Heart right ventricle (tissue), 16 donors: ENCODE measurements around the gene UHMK1. TPM values are rescaled to one million over a fixed set of nuclear protein-coding genes. Genes with fewer than 3 reads are reported as not detected.

Experiments
- ATAC-seq, 8 donors: fragments of 200-7000 bp; cut with Tn5 transposase; one replicate each; pipeline ENCODE4 v1.9.1; 2020; ENCODE audit warnings: mild to moderate bottlenecking in 8 of 8, moderate library complexity in 8 of 8, moderate number of reproducible peaks in 1 of 8
- DNase-seq, 2 donors: peaks; one replicate each; pipeline ENCODE4 v3.0.0-alpha.2; 2020
- H3K27ac ChIP-seq, 10 donors: fragments of 200-600 bp; sonication (generic) in 2 of 10; one replicate each; pipeline versions ENCODE4 v1.5.0 to v1.8.0; 2020 to 2022; ENCODE audit warnings: mild to moderate bottlenecking in 3 of 10
- H3K27me3 ChIP-seq, 7 donors: fragments of 200-600 bp; one replicate each; pipeline ENCODE4 v1.8.0; 2021 to 2022; ENCODE audit warnings: mild to moderate bottlenecking in 2 of 7
- H3K36me3 ChIP-seq, 9 donors: fragments of 200-600 bp; sonication (generic) in 1 of 9; one replicate each; pipeline versions ENCODE4 v1.5.0 to v1.8.0; 2020 to 2022; ENCODE audit warnings: mild to moderate bottlenecking in 2 of 9
- H3K4me1 ChIP-seq, 9 donors: fragments of 200-600 bp; sonication (generic) in 1 of 9; one replicate each; pipeline versions ENCODE4 v1.5.0 to v1.8.0; 2020 to 2022; ENCODE audit warnings: mild to moderate bottlenecking in 4 of 9
- H3K4me3 ChIP-seq, 10 donors: fragments of 200-600 bp; sonication (generic) in 2 of 10; one replicate each; pipeline versions ENCODE4 v1.5.0 to v1.8.0; 2020 to 2022; ENCODE audit warnings: mild to moderate bottlenecking in 7 of 10, moderate library complexity in 2 of 10
- H3K9me3 ChIP-seq, 11 donors: fragments of 200-600 bp in 10 of 11; sonication (generic) in 2 of 11; one replicate each; pipeline versions ENCODE4 v1.5.0 to v1.8.0; 2013 to 2022; ENCODE audit warnings: mild to moderate bottlenecking in 2 of 11, control low read depth in 1 of 11, moderate library complexity in 1 of 11
- CTCF ChIP-seq, 9 donors: fragments of 200-600 bp; sonication (generic) in 2 of 9; IDR thresholded peaks; one replicate each; pipeline versions ENCODE4 v1.5.0 to v1.8.0; 2021 to 2022; ENCODE audit warnings: antibody characterized with exemption in 9 of 9, mild to moderate bottlenecking in 5 of 9, moderate library complexity in 1 of 9
- WGBS, 2 donors: extraction: QIAGEN DNeasy Blood & Tissue Kit; methylation state at CpG; one replicate each; pipeline ENCODE4 v1.1.7; 2013; ENCODE audit warnings: inconsistent platforms in 1 of 2; 5-methylcytosine and 5-hydroxymethylcytosine counted together
- intact Hi-C, 10 donors: fragments of 100-400 bp; cut with DNase I; formaldehyde crosslinking; loops; one replicate each; pipeline versions ENCODE4 v1.11.1 to v1.14.2; 2022
- polyA plus RNA-seq, 2 donors: library from polyadenylated mRNA; stranded (reverse); fragments of 200-250 nt; gene quantifications; one replicate each; pipeline ENCODE4 v1.2.3, GENCODE V29; 2013
- total RNA-seq, 10 donors: library from RNA; stranded (reverse); fragmentation: NEBNext Ultra II Directional in 3 of 10; extraction: Animal tissue kit (Norgen Biotek cat#: 25700) in 3 of 10; gene quantifications; one replicate each; pipeline versions ENCODE4 v1.2.1 to v1.2.4, GENCODE V29; 2021 to 2023
- donor health status: Arrhythmogenic right ventricular cardiomyopathy.
- donor health status: ischemic (EF 13 %, LVEDD 7.1; RV severe dilation, severe dysfunction).
- donor health status: healthy with polysubstance abuse.
- donor health status: DM: no; HTN: yes; CAD: no.
- donor health status: DM: no; HTN: no; CAD: no.
- donor health status: ischemic (EF 25% LVEDD 6.9; RV normal size, moderate dysfunction).
- donor health status: ischemic (EF 25% LVEDD 5.7; RV mildly dilated, moderate dysfunction).
- donor health status: healthy.
- donor health status: DM: yes; HTN: yes; CAD: no.
- donor health status: Ischemic cardiomyopathy.
- donor health status: ischemic (EF 35%, LVEDD 5.7; RV mildly dilated, moderate dysfunction).
- donor health status: nonischemic (EF 11% LVEDD 7.7; RV severe dilation, severe dysfunction).
- donor health status: DM: yes; HTN: yes; CAD: no.
- donor health status: PGD.
- donor health status: ischemic (EF 29% LVEDD 5.4; RV normal size, mild dysfunction).
- donor health status: nonischemic (EF 23%, LVEDD 6.1; RV moderate dilation, normal function).

UHMK1 gene
- total and polyA plus RNA-seq, 12 donors: 6.7 to 30.6 (median 20.0) TPM

- DNase-seq: no peak
- H3K4me1 ChIP-seq: peaks cover 0 to 47% (median 21%) of the 10 kb centered on the region in 9 donors
- WGBS, 2 donors: 61 to 63% methylated on average over 5 of the region's 5 CpGs
- no peaks in the 10 kb centered on the region for H3K27me3 ChIP-seq
- ATAC-seq: no peak
- peak overlapping the region; percentile 72 to 100 (median 98) for H3K27ac ChIP-seq
- H3K9me3 ChIP-seq: no peaks in the 10 kb centered on the region
- H3K36me3 ChIP-seq: peaks cover 0 to 16% (median 5%) of the 10 kb centered on the region in 9 donors
- H3K4me3 ChIP-seq: peak overlapping the region; percentile 74 to 98 (median 92)
- intact Hi-C loops: loop anchor here in 2 of 10 donors (5.0 to 10.0 kb wide), 2 partner anchors 65 to 68 kb away; partner anchors contain the start of gene UHMK1 (in 2 of the 2)
- TF ChIP-seq CTCF (IDR thresholded peaks at IDR 0.05): no peak
Measured at GRCh38 chr1:162562470-162562828, 64.8 kb downstream of the UHMK1 start.

DNA sequence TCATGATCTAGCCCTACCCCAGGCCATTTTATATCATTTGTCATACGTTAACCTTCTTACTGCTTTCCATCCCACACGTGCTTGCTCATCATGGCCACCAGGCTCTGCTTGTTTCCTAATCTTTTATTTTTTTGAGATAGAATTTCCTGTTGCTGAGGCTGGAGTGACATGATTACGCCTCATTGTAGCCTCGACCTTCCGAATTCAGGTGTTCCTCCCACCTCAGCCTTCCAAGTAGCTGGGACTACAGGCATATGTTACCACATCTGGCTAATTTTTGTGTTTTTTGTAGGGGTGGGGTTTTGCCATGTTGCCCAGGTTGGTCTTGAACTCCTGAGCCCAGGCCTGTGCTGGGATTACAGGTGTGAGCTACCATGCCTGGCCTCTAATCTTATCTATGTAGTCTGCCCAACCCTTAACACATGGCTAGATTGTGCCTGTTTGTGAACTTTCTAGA is 67.2 kb downstream of the UHMK1 start:
- Histone ChIP-seq H3K4me1 (peaks cover 0 to 47% (median 22%) of the 10 kb centered on the region in 9 donors), H3K4me3 (no peak overlapping the region), H3K27ac (no peak overlapping the region), H3K9me3 (no peaks in the 10 kb centered on the region), H3K36me3 (peaks cover 0 to 37% (median 5%) of the 10 kb centered on the region in 9 donors), H3K27me3 (no peaks in the 10 kb centered on the region)
- DNase-seq (no peak), ATAC-seq (no peak)
- 80 to 81% methylated on average over 5 of the region's 5 CpGs for WGBS, 2 donors
- intact Hi-C loops: loop anchor here in 2 of 10 donors (5.0 to 10.0 kb wide), 2 partner anchors 67 to 70 kb away; partner anchors contain the start of gene UHMK1 (in 2 of the 2)
- TF ChIP-seq CTCF (IDR thresholded peaks at IDR 0.05): no peak

- no peak for ATAC-seq
- H3K27me3 ChIP-seq: no peaks in the 10 kb centered on the region
- H3K4me1 ChIP-seq: peaks cover 0 to 42% (median 18%) of the 10 kb centered on the region in 9 donors
- no peak for TF ChIP-seq CTCF (IDR thresholded peaks at IDR 0.05)
- no peak for DNase-seq
- H3K27ac ChIP-seq: no peak overlapping the region
- H3K4me3 ChIP-seq: no peak overlapping the region
- H3K36me3 ChIP-seq: peaks cover 0 to 37% (median 5%) of the 10 kb centered on the region in 9 donors
- intact Hi-C loops: loop anchor here in 1 of 10 donors (10.0 kb wide), 1 partner anchor 71 kb away; the partner anchor contains the start of gene UHMK1
- no peaks in the 10 kb centered on the region for H3K9me3 ChIP-seq
Measured at GRCh38 chr1:162565460-162565859, 67.8 kb downstream of the UHMK1 start.

DNA sequence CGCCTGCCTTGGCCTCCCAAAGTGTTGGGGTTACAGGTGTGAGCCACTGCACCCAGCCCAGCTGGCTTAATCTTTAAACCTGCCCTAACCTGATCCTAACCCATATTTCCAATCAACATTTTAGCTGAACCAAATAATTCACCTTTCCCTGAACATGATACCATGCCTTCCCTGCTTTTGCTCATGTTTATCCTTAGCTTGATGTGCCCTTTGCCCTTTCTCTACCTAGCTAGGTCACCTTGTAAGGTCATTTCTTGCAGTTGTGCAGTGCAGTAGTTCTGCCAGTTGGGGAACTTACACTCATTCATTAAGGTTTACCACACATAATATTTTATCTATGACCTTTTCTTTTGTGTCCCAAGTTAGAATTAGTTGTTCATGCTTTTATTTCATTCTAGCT is 69.3 kb downstream of the UHMK1 start:
- peaks cover 0 to 39% (median 5%) of the 10 kb centered on the region in 9 donors for H3K36me3 ChIP-seq
- 97 to 100% methylated on average over 1 of the region's 1 CpG for WGBS, 2 donors
- DNase-seq (no peak), ATAC-seq (no peak)
- intact Hi-C loops: loop anchor here in 1 of 10 donors (10.0 kb wide), 1 partner anchor 72 kb away; the partner anchor contains the start of gene UHMK1
- no peaks in the 10 kb centered on the region for H3K27me3 ChIP-seq
- no peak overlapping the region for H3K27ac ChIP-seq
- H3K4me1 ChIP-seq: peaks cover 0 to 43% (median 19%) of the 10 kb centered on the region in 9 donors
- no peak overlapping the region for H3K4me3 ChIP-seq
- no peak for TF ChIP-seq CTCF (IDR thresholded peaks at IDR 0.05)
- H3K9me3 ChIP-seq: no peaks in the 10 kb centered on the region
